ENCODE data around the gene HCN2. TPM values are rescaled to one million over a fixed set of nuclear protein-coding genes. Genes with fewer than 3 reads are reported as not detected.

The HCN2 gene
- total and polyA plus RNA-seq, 10 of the 15 experiments (the other 5 are each of a cell fraction or from before 2014, with no cell fraction given) = 0.01 to 0.54 (median 0.08) TPM; not detected in 4

- TF ChIP-seq MLLT1 (IDR thresholded peaks at IDR 0.05) (no peak), NFYA (IDR thresholded peaks at IDR 0.05; ENCODE audit: borderline replicate concordance, low read depth, low read length) (no peak), PRDM15 (CRISPR knock-in tag; IDR thresholded peaks at IDR 0.05) (no peak), SMC3 (IDR thresholded peaks at IDR 0.05; ENCODE audit: borderline replicate concordance, low read length) (no peak), CREB1 (IDR thresholded peaks at IDR 0.05; ENCODE audit: low read depth) (no peak), NKRF (conservative IDR thresholded peaks at IDR 0.05) (no peak), NBN (IDR thresholded peaks at IDR 0.05) (no peak)
These were observed 62.3 kb downstream of the HCN2 start (continued) for GRCh38 chr19:651991-652390.
